KOPT-K1 (cell line): ENCODE measurements around the gene GPC2.
"Not testable (repeated sequence)": the region's sequence is repeated elsewhere in the genome, so short reads cannot be mapped to it uniquely, and the experiment has no call there.

ENCODE experiments used
- H3K27ac ChIP-seq: fragments of 200-600 bp; sonication (generic); 2 replicates; pipeline ENCODE4 v1.5.1; 2016; ENCODE audit warnings: antibody characterized with exemption, mild to moderate bottlenecking, low read depth, low read length; ENCODE audit not compliant: poor library complexity, severe bottlenecking
- H3K36me3 ChIP-seq: fragments of 200-600 bp; sonication (generic); 2 replicates; pipeline ENCODE4 v1.5.1; 2017; ENCODE audit warnings: antibody characterized with exemption, mild to moderate bottlenecking, low read length, moderate library complexity; ENCODE audit not compliant: insufficient read depth
- H3K9me3 ChIP-seq: fragments of 200-600 bp; sonication (generic); 2 replicates; pipeline ENCODE4 v1.5.1; 2017; ENCODE audit warnings: antibody characterized with exemption, low read length, mild to moderate bottlenecking; ENCODE audit not compliant: insufficient read depth, poor library complexity, severe bottlenecking

Gene GPC2, protein sequence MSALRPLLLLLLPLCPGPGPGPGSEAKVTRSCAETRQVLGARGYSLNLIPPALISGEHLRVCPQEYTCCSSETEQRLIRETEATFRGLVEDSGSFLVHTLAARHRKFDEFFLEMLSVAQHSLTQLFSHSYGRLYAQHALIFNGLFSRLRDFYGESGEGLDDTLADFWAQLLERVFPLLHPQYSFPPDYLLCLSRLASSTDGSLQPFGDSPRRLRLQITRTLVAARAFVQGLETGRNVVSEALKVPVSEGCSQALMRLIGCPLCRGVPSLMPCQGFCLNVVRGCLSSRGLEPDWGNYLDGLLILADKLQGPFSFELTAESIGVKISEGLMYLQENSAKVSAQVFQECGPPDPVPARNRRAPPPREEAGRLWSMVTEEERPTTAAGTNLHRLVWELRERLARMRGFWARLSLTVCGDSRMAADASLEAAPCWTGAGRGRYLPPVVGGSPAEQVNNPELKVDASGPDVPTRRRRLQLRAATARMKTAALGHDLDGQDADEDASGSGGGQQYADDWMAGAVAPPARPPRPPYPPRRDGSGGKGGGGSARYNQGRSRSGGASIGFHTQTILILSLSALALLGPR

DNA sequence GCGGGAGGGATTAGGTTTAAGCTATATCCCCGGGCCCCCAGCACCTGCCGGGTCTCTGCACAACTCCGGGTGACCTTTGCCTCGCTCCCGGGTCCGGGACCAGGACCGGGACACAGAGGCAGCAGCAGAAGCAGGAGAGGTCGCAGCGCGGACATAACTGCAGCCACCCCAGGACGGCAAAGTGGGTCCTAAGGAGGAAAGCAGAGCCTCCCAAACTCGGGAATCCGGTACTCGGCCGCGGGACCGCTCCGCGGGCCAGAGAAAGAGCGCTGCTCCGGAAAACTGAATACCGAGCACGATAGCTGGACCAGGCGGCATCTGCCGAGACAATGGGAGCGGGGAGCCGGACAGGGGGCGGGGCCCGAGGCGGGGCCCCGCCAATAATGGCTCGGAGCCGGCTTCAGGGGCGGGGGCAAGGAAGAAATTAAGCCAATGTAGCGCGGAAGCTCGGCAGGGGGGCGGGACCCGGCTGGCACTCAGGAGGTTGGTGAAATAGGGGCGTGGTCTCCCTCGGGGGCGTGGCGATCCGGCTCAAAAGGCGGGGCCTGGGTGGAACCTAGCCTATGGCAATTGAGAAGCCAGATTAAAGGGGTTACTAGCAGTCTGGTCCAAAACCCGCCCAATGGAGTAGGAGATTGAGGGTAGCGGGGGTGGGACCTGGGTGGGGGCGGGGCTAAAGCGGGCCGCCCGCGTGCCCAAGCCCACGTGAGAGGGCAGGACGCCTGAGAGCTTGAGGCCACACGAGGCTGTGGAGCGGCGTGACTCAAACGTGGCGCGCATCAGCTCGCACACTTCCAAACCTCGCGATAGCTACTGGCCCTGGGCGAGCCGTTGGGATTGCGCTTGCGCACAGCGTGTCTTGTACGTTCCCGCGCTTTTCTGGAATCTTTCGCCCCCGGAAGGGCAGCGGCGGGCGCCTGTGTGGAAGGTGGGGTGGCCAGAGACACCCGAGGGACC, at the start of gene GPC2, which contains the start of gene STAG3:
TSS of gene GPC2 (minus strand) at position 337 of the 957 bp plus-strand sequence. CDS start at position 155, 182 bp downstream.
TSS of gene STAG3 (plus strand) at position 874 of the 957 bp plus-strand sequence. CDS start 2,639 bp downstream, outside the sequence.
- Histone ChIP-seq H3K27ac (peak within 1 kb of the TSS; percentile 71), H3K36me3 (peaks cover 25% of the 10 kb centered on the region; the same call in 1 of the 2 replicates), H3K9me3 (no peaks in the 10 kb centered on the region)

DNA sequence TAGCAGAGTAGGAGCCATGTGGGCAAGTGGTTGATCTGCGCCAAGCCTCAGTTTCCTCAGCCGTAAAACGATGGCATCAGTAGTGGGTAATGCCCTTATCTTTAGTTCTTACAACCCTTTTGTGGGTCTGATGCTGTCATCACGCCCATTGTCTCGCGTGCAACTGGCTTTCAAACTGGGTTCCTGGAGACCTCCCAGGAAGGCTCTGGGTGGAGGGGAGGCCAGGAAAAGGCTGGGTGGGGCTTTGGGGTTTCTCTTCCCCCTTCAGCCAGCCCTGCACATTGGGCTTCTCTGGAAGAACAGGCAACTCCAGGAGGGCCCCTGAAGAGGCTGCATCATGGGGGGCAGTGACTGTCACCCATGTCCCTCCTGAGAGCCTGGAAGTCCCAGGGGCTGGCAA, 47.7 kb upstream of the GPC2 start:
- H3K27ac ChIP-seq = peak overlapping the region; percentile 30

DNA sequence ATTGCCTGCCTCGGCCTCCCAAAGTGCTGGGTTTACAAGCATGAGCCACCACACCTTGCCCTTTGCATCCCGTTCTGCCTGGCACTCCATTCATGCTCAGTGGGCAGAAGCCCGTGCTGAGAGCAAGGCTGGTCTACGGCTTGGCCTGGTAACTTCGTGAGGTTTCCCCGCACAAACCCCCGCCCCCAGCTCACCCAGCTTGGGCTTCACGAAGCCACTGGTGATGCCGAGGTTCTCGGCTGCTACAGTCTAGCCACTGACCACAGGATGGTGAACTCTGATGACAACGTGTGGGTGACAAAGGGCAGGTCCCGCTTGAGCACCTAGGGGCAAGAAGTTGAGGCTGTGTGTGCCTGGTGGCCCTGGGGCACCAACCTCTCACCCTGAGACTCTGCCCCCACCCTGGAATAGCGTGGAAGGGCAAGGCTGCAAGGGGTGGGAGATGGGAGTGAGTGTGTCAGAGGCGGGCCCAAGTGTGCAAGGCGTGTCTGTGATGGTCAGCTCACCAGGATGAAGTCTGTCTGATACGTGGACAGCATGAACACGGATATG, 46.3 kb upstream of the GPC2 start:
- peak overlapping the region; percentile 100 for H3K27ac ChIP-seq
- H3K9me3 ChIP-seq = not testable (repeated sequence)
- H3K36me3 ChIP-seq = peaks cover 76% of the 10 kb centered on the region

More for the DNA sequence above, 47.7 kb upstream of the GPC2 start:
- H3K9me3 ChIP-seq = not testable (repeated sequence)
- H3K36me3 ChIP-seq = peaks cover 82% of the 10 kb centered on the region

DNA sequence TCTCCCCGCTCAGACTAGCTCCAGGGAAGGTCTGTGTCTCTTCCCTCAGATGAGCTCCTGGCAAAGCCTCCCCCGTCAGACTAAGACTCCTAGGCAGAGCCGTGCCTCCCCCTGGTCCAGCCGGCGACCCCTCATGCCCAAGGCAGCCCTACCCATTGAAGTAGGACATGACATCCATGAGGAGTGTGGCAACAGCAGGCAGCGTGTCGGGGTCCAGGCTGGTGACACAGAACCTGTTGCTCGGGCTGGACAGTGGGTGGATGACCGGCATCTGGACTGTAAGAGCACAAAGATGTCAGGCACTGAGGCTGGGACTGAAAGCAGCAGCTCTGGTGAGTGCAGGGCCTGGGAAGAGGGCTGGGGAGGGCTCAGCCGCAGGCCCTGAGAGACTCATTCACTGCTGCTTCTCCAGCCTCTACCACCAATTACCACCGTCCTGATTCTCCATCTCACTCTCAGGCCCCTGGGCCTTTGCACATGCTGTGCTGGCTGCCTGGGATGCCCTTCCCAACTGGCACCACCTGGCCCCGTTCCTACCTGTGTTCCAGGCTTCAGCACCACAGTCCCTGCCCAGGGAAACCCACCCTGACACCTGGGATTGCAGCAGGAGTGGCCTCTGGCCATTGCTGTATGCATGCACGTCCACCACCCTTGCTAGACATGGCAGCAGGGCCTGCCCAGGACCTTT, 45.4 kb upstream of the GPC2 start:
- H3K27ac ChIP-seq = peak overlapping the region; percentile 100
- H3K9me3 ChIP-seq = no peaks in the 10 kb centered on the region
- H3K36me3 ChIP-seq = peaks cover 68% of the 10 kb centered on the region

DNA sequence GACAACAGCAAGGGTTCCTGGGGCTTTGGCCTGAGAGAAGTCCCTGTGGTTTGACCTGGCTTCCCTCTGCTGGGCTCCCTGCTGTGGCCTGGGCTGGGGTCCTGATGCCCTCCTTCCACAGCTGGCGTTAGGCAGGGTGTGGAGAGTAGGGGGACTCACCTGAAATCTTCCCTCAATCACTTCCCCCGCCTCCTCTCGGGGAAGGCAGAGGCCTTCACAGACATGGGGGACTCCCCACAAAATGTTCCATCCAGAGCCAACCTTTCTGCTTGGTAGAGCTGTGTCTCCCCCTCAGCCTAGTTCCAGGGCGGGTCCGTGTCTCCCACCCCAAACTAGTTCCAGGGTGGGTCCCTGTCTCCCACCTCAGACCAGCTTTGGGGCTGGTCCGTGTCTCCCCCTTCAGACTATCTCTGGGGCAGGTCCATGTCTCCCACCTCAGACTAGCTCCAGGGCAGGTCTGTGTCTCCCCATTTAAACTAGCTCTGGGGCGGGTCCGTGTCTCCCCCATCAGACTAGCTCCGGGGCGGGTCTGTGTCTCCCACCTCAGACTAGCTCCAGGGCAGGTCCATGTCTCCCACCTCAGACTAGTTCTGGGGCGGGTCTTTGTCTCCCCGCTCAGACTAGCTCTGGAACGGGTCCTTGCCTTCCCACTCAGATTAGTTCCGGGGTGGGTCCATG, 44.7 kb upstream of the GPC2 start:
- Histone ChIP-seq H3K27ac (peak overlapping the region; percentile 100), H3K36me3 (peaks cover 61% of the 10 kb centered on the region), H3K9me3 (no peaks in the 10 kb centered on the region)

DNA sequence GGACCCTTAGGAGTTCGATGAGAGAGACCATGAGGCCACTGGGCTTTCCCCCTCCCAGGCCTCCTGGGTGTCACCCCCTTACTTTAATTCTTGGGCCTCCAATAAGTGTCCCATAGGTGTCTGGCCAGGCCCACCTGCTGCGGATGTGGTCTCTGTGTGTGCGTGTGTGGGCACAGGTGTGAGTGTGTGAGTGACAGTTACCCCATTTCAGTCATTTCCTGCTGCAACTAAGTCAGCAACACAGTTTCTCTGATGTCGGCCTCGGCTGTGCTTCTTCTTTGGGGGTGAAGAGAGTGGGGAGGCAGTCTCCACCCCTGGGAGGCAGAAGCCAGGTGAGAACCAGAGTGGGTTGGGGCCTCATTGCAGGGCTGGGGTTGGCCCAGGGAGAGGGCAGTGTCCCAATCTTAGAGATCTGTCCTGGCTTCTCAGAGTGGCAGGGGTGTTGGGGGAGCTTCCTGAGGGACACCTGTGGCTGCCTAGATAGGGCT, 44.1 kb upstream of the GPC2 start:
- Histone ChIP-seq H3K36me3 (peaks cover 55% of the 10 kb centered on the region), H3K9me3 (no peaks in the 10 kb centered on the region), H3K27ac (peak overlapping the region; percentile 100)

DNA sequence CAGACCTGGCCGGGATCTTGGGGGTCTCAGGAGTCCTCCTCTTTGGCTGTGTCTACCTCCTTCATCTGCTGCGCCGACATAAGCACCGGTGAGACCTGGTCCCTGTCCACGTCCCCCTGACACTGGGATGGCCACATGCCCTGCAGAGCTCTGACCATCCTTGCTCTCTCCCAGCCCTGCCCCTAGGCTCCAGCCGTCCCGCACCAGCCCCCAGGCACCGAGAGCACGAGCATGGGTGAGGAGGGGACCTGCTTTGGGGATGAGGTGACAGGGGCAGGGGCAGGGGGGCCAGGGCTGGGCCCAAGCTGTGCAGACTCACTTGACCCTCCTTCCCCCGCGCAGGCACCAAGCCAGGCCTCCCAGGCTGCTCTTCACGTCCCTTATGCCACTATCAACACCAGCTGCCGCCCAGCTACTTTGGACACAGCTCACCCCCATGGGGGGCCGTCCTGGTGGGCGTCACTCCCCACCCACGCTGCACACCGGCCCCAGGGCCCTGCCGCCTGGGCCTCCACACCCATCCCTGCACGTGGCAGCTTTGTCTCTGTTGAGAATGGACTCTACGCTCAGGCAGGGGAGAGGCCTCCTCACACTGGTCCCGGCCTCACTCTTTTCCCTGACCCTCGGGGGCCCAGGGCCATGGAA, 43.5 kb upstream of the GPC2 start:
- peaks cover 49% of the 10 kb centered on the region for H3K36me3 ChIP-seq
- peak overlapping the region; percentile 100 for H3K27ac ChIP-seq
- no peaks in the 10 kb centered on the region for H3K9me3 ChIP-seq

DNA sequence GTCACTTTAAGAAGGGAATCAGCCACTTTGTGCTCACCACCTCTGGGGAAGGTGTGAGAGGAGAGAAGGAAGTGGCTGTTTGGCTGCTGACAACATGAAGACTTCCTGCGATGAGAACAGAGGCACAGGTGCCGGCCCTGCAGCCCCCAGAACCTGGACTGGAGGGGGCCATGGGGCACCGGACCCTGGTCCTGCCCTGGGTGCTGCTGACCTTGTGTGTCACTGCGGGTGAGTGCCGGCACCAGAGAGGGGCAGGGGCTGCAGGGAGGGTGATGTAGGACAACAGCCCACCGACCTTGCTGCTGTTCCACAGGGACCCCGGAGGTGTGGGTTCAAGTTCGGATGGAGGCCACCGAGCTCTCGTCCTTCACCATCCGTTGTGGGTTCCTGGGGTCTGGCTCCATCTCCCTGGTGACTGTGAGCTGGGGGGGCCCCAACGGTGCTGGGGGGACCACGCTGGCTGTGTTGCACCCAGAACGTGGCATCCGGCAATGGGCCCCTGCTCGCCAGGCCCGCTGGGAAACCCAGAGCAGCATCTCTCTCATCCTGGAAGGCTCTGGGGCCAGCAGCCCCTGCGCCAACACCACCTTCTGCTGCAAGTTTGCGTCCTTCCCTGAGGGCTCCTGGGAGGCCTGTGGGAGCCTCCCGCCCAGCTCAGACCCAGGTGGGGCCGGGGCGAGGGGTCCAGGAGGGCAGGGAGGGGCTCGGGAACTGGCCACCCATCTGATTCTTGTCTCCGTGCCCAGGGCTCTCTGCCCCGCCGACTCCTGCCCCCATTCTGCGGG, 42.8 kb upstream of the GPC2 start, which contains the start of gene PVRIG:
TSS of gene PVRIG (plus strand) at position 149 of the 785 bp plus-strand sequence. CDS start at position 171, 22 bp downstream.
- H3K27ac ChIP-seq = peak within 1 kb of the TSS; percentile 100
- H3K9me3 ChIP-seq = not testable (repeated sequence)
- H3K36me3 ChIP-seq = peaks cover 42% of the 10 kb centered on the region

DNA sequence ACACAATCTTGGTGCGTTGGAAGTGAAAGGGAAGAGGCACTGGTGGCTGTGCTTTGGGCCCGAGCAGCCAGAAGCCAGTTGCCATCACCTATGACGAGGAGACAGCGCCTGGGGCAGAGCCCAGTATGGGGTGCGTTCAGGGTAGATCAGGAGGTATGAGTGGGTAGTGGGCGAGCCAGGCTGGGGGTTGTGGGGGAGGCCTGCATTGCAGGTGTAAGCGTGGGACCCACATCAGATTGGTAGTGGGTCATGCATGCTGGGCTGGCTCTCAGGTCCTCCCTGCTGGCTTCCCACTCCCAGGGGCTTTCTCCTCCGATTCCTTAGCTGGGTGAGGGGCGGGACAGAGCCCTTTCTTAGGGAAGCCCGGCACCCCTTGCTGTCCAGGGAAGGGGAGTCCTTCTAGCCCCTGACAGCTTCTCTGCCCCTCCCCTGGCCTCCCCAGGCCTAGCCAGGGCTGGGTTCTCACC, 42.1 kb upstream of the GPC2 start:
- Histone ChIP-seq H3K36me3 (peaks cover 35% of the 10 kb centered on the region), H3K27ac (peak overlapping the region; percentile 100), H3K9me3 (no peaks in the 10 kb centered on the region)

DNA sequence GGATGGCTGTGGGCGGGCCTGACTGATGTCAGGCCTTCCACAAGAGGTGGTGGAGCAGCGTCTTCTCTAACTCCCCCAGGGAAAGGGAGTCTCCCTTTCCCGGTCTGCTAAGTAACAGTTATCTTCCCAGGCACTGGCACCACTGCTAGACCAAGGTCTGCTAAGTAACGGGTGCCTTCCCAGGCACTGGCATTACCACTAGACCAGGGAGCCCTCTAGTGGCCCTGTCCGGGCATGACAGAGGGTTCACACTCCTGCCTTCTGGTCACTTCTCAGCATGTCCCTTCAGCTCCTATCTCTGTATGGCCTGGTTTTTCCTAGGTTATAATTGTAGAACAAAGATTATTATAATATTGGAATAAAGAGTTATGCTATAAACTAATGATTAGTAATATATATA, 40.8 kb upstream of the GPC2 start:
- H3K9me3 ChIP-seq = not testable (repeated sequence)
- Histone ChIP-seq H3K36me3 (peaks cover 22% of the 10 kb centered on the region), H3K27ac (peak overlapping the region; percentile 86)

DNA sequence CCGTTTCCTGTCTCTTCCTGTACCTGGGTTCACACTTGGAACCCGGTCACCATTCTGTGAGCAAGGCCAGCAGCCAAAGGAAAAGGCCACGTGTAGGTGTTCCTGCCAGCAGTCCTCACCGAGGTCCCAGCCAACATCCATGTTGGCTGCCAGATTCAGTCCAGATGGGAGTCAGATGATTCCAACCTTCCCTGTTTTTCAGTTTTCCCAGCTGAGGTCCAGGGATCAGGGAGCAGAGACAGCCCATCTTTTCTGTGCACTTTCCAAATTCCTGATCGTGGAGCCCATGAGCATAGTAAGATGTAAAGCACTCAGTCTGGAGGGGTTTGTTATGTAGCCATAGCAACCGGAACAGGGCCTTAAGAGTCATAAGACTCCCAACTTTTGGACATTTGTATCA, 38.7 kb upstream of the GPC2 start:
- Histone ChIP-seq H3K9me3 (no peaks in the 10 kb centered on the region), H3K36me3 (0 out of 2 replicates have a peak, but pooled peaks cover 5% of the 10 kb centered on the region), H3K27ac (peak overlapping the region; percentile 40)

DNA sequence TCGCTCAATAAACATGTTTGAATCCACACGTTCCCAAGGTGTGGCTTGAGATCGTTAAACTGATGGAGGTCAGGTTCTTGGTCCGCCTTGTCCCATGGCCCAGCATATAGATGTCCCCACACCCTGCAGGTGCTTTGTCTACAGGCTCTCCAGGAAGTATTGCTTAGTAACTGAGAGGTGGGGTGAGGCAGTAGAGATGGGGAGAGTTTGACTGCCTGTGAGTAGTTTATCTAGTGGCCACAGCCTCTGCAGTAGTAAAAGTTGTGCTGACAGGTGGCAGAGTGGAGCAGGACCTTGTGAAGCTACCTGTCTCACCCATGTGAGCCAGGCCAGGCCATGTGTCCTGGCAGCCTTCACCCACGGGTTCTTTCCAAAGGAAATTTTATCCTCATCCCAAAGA, 37.2 kb upstream of the GPC2 start:
- H3K9me3 ChIP-seq, H3K36me3 ChIP-seq: not testable (repeated sequence)
- H3K27ac ChIP-seq = peak overlapping the region; percentile 27
